DOHH2 (cell line): ENCODE data around the gene EID3.

ENCODE experiments used
- EZH2phosphoT487 ChIP-seq: fragments of 200-600 bp; sonication (generic); IDR thresholded peaks from 2 replicates; pipeline ENCODE4 v1.6.1; 2017; ENCODE audit warnings: borderline replicate concordance, mild to moderate bottlenecking, antibody characterized with exemption, low read length, moderate library complexity, mixed read lengths
- TF ChIP-seq, protein P1 (sequence below): fragments of 200-600 bp; sonication (generic); IDR thresholded peaks from one replicate; pipeline ENCODE4 v1.5.1; 2014; ENCODE audit warnings: antibody characterized with exemption, mild to moderate bottlenecking, low read depth, low read length; ENCODE audit not compliant: poor library complexity, severe bottlenecking

DNA sequence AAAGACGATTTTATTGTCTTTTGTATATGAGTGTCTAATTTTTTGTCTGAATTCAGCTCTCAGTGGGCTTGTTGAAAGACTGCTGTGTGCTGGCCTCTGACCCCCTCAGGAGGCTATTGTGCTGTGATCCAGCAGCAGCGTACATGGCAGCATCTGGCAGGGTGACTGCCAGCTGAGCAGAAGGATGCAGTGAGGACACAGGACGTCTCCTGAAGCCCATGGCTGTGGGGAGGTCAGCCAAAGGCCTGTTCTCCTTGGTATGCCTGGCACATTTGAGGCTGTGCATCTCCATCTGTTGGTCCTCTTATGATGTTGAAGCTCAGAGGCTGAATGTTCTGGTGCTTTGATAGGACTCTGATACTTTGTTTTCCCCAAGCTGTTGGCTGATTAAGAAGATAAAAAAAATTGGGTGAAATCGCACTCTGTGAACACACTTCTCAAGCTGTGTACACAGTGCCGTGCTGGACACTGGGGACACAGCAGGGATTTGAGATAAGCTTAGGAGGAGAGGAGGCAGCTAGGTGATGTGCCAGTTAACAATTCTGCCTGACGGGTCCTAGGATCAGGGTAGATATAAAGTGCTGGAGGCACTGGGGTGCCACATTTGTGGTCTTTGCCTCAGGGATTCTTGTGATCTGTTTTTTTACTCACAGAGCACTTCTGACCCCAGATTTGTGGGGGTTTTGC is 37.5 kb downstream of the EID3 start:
- TF ChIP-seq, protein P1, sequence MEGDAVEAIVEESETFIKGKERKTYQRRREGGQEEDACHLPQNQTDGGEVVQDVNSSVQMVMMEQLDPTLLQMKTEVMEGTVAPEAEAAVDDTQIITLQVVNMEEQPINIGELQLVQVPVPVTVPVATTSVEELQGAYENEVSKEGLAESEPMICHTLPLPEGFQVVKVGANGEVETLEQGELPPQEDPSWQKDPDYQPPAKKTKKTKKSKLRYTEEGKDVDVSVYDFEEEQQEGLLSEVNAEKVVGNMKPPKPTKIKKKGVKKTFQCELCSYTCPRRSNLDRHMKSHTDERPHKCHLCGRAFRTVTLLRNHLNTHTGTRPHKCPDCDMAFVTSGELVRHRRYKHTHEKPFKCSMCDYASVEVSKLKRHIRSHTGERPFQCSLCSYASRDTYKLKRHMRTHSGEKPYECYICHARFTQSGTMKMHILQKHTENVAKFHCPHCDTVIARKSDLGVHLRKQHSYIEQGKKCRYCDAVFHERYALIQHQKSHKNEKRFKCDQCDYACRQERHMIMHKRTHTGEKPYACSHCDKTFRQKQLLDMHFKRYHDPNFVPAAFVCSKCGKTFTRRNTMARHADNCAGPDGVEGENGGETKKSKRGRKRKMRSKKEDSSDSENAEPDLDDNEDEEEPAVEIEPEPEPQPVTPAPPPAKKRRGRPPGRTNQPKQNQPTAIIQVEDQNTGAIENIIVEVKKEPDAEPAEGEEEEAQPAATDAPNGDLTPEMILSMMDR = no peak
- no peak for TF ChIP-seq EZH2phosphoT487
